ENCODE measurements around the gene KREMEN2.

The KREMEN2 gene

GRCh38 chr16:2981177-2981898 lies 17.3 kb downstream of the KREMEN2 start:
- no peak for DNase-seq

GRCh38 chr16:2981899-2982250 lies 17.8 kb downstream of the KREMEN2 start:
- DNase-seq, result no peak

DNA sequence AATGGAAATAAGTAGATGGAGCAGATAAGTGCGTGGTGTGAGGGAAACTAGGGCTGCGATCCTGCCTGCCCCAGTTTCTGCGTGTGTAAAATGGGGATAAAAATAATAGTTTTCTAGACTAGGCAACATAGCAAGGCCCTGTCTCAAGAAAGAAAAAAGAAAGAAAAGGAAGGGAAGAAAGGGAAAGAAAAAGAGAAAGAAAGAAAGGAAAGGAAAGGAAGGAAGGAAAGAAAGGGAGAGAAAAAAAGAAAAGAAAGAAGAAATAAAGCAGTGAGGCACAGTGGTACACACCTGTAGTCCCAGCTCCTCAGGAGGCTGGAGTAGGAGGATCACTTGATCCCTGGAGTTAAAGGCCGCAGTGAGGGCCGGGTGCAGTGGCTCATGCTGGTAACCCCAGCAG lies 18.3 kb downstream of the KREMEN2 start:
- DNase-seq, result no peak

- peak; percentile 73 for DNase-seq
Observed at GRCh38 chr16:2983706-2984136, 19.6 kb downstream of the KREMEN2 start.

DNA sequence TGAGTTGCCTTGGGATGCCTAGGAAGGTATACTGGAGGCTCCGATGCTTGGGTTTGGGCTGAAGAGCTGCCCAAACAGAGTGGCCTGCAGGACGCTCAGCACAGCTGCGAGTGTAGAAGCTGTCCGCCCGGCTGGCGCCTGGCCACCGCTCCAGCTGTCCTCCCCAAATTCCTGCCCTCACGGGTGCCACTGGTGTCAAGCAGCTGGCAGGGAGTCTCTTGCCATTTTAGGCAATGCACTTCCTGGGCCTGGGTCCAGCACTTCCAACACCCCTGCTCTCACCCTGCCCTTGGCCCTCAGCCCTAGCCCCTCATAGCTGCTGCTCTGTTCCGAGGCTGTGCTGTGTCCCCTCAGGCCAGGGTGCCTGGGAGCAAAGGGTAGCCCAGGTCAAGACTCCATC lies 21.4 kb downstream of the KREMEN2 start:
- DNase-seq, result no peak

DNA sequence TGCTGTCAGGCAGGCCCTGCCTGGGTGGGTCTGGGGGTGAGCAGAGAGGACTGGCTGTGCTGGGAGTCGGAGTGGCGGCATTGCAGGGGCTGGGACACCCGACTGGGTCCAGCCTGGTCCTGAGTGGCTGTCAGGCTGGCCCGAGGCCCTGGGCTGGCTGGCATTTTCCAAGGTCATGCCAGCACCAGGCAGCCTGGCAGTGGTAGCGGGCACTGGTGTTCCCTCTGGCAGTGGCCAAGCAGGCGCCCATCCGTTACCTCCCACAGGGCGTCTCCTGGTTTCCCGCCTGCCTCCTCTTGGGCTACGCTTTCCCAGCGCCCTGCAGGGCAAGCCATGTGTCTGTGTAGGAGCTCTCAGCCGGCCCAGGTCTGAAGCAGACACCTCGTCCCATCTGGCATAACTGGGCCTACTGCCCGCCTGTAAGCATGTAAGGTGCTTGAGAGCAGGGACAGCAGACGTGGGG lies 21.8 kb downstream of the KREMEN2 start:
- DNase-seq, result no peak

DNA sequence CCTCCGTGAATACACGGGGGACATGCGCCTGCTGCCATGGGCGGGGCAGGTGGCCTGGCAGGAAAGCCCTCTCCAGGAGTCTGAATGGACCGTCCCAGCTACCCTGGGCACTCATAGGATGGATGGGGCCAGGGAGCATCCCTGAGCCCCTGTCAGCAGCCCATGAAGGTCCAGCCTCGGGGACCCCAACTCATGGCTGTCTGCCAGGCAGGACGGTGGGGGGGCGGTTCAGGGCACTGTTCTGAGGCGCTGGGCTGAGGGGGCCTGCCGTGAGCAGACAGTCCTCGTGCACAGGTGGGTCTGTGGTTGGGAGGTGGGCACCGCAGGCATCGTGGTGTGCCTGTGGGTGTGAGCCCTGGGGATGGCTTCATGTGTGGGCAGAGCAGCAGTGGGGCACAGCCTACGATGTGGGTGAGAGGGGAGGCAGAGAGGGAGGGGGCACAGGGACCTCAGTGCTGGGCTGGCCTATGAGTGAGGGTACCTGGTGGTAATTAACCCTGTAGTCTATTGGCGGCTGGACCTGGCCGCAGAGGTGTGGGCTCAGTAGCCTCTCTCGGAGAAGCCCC lies 22.6 kb downstream of the KREMEN2 start:
- DNase-seq, result no peak

GRCh38 chr16:2987286-2987685 lies 23.2 kb downstream of the KREMEN2 start:
- no peak for DNase-seq

DNA sequence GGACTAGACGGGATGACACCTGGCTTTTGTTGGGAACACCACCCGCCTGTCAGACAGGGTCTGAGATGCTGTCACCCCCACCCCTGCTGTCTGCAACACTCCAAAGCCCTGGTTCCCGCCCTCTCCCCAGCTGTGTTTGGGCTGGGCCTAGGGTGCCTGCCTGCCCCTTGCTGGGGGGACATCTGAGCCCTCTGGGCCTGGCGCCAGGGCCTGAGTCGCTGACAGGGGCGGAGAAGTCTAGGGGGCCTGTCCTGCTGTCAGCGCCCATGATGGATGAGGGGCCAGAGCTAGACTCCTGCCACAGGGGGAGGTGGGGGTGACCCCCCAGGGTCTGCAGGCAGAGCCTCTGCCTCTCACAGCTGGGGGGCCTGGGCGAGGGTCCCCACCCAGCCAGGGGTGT lies 23.8 kb downstream of the KREMEN2 start:
- no peak for DNase-seq

DNA sequence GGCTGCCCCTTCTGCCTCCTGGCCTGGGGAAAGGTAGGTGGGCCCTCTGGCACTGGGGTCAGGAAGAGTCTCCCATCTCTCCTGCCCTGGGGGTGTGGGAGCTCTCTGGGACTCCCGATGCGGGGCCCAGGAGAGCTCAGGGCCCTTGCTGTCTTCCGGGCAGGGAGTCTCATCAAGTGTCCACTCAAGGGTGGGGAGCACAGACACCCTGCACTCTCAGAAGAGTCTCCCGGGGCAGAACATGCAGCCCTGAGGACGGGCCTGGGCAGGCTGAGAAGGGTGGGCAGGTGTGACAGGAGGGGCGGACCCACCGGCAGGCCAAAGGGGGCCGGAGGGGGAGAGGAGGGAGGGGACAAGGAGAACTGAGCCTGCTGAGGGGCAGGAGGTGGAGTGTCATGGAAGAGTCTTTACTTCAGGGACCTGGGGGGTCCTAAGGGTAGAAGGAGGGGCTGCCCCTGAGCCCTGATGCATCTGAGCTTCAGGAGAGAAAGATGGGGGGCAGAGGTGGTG lies 24.6 kb downstream of the KREMEN2 start:
- no peak for DNase-seq

- DNase-seq, result no peak
Observed at GRCh38 chr16:2990891-2991290, 26.8 kb downstream of the KREMEN2 start.

DNA sequence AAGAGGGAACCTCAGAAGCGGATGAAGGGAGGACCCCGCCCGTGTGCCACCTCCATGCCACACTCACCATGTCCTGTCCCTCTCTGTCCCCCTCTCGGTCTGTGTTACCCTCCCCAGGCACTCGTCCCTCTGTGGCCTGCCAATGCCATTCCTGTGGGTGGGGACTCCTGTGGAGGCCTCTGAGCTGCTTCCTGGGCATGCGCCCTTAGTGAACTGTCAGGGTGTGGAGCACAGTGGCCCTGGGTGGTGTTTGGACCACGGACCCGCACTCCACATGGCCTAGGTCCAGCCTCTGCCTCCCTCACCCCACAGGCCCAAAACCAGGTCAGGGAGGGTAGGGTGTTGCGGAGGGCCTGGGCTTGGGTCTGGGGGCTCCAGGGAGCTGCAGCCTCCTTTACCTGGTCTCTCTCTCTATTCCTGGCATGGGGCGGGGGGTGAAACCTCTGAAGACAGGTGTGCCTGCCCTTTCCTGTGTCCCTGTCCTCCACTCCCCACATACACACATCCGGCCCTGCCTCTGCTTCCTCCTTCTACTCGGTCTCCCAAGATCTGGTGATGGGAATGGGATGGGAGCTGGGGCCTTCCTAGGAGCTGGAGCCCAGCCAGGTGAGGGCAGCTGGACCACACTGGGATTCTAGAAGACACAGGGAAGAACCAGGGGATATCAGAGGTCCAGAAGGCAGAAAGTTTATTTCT lies 27.6 kb downstream of the KREMEN2 start:
- no peak for DNase-seq

DNA sequence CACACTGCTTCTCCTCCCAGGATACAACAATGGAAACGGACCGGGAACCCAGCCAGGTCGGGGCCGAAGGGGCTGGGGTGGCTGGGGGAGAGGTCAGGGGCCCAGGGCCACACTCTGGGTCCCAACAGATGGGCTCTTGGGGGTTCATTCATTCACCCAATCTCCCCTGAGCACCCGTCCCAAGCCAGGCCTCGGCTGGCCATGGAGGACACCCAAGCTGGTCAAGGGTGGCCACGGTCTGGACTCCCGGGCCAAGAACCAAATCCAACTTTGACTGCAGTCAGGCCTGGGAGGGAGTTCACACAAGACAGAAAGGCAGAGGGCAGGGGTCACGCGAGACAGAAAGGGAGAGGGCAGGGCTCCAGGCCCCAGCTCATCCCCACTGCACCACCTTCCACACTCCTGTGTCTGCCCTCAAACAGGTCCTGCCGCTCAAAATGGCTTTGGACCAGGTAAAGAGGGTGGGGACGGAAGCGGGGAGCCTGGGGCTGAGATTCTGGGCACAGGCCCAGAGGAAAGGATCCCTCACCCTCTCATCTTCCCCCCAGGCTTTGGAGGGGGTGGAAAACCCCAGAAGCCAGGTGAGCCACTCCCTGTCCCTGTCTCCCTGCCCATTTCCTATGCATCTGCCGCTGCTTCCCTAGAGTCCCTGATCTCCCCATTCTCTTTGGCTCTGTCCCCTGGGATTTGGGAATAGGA lies 28.5 kb downstream of the KREMEN2 start:
- no peak for DNase-seq

GRCh38 chr16:2996298-2996697 lies 32.2 kb downstream of the KREMEN2 start:
- no peak for DNase-seq

DNA sequence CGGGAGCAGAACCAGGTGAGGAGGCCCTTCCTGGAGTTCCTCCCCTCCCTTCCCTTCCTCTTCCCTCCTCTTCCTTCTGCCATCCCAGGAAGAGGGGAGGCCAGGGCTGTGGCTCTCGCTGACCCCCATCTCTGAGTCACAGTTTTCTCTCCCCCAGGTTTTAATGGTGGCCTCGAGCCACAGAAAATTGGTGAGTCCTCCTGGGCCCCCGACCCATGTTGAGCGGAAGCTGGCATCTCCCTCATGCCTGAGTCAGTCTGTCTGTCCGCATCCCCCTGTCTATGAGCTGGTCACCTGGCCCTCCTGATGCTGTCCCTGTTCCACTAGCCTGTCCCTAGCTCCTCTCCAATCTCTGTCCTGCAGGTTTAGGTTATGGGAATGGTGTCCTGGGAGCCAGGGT lies 35.9 kb downstream of the KREMEN2 start:
- no peak for DNase-seq

- no peak for DNase-seq
Observed at GRCh38 chr16:3000540-3000939, 36.5 kb downstream of the KREMEN2 start.

GRCh38 chr16:3001316-3001715 lies 37.2 kb downstream of the KREMEN2 start:
- no peak for DNase-seq

DNA sequence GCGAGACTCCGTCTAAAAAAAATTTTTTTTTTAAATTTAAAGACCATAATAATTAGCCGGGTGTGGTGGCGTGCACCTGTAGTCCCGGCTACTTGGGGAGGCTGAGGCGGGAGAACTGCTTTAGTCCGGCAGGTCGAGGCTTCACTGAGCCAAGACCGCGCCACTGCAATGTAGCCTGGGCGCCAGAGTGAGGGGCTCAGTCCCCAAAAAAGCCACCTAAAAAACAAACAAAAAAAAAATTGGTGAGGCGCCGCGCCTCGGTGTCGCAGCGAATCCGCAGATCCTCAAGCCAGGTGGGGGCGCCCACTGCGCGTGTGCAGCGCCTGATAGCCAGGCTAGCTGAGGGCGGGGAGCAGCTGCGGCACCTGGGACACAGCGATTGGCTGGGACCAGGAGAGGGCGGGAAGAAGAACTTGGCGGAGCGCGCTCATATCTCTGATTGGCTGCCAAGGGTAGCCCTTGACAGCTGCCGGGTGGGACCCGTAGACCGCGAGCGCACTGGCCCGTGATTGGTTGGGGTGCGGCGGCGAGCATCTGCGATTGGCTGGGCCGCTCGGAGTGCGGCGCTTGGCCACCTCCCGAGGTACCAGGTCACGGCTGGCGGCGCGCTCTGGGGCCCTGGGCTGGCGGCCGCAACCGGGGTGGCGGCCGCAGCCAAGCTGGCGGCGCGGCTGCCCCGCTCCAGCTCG lies 39.7 kb downstream of the KREMEN2 start:
- DNase-seq, result peak; percentile 91

GRCh38 chr16:3004319-3004718 lies 40.2 kb downstream of the KREMEN2 start:
- no peak for DNase-seq

DNA sequence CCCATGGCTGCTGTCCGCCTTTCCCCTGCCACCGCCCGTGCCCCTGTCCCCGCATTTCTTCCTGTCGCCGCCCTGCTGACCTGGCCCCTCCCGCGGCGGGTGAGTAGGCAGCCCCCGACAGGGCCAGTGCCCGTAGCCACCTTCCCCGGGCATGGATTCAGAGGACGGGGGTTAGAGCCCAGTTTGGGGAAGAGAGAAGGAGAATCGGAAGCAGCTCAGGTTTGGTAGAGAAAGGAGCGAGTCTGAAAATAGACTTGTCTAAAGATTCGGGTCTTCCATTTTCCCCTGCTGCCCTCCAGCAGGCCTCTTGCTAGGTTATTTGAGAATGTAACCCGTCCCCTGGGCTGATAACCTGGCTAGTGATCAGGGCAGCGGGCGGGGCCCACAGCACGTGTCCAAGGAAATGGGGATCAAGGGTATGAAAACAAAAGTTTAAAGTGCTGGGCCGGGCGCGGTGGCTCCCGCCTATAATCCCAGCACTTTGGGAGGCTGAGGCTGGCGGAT lies 40.8 kb downstream of the KREMEN2 start:
- DNase-seq, result no peak

DNA sequence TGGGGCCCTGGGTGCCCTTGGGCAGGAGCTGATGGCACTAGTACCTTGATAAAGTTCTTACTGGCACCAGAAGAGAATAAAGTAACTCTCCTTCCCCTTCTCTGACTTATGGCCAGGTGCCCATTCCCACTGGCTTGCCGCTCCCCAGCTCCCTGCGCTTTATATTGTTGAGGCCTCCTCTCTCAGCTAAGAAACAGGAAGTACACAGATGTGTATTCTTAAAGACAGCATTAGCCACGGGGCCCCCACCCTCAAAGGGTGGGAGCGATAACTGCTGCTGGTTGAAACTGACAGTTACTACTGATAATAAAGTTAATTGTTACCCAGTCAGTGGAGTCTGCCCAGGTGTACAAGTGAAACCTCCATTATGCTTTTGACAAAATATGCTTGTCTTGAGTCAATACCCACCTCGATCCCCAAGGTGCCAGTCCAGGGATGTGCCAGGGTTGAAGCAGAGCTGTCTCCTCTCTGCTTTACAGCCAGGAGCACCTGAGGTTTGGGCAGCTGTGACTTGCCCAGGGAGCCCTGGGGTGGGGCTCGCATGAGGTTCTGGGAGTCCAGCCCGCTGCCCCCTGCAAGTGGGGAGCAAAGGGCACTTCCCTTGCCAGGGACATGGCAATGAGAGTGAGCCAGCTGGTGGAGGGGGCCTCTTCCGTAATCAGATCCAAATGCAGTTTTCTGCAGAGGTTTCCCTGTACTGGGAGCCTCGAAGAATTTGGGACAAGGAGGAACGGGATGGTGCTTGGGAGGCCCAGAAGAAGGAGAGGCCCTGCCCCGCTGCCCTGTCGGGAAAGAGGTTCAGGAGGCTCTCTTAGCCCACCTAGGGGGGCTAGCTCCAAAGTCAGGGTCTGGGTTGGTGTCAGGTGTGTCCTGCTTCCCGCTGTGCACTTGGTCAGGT lies 43.2 kb downstream of the KREMEN2 start:
- DNase-seq, result no peak
